D721Med (cell line): Measurements from ENCODE around the gene PRPSAP1.

Source experiments
- DNase-seq: peaks from one replicate; pipeline ENCODE4 v3.0.0; 2011; ENCODE audit warnings: low spot score; ENCODE audit not compliant: insufficient read length
- FAIRE-seq: peaks from 2 replicates; lab custom pipeline; 2011; peaks lifted over from hg19 to GRCh38; lab: Jason Lieb, UNC
- TF ChIP-seq, protein P1 (sequence below): IDR thresholded peaks from 2 replicates; pipeline ENCODE4 v1.5.1; 2012; ENCODE audit warnings: mild to moderate bottlenecking, control low read depth; ENCODE audit not compliant: insufficient read depth; ENCODE audit errors: missing control alignments

PRPSAP1 gene

DNA sequence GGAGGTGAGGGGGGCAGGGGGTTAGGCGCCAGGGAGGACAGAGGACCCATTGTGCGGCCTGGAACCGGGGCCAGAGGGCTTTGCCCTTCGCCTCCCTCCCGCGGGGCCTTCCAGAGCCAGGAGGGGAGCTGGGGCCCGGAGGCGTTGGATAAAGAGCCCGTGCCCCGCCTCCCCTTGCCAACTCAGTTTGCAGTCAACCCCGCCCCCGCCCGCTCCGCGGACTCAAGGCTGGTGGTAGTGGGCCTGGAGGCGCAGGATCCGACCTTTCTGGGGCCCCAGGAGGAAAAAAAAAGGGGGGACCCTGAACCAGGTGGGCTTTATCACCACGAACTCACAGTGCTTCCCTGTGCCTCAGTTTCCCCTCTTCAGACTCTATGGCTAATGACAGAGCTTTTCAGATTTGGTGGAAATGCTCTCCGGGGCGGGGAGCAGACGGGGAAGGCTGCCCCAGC is 28.7 kb upstream of the PRPSAP1 start:
- no peak for FAIRE-seq
- DNase-seq: no peak
- TF ChIP-seq, protein P1, sequence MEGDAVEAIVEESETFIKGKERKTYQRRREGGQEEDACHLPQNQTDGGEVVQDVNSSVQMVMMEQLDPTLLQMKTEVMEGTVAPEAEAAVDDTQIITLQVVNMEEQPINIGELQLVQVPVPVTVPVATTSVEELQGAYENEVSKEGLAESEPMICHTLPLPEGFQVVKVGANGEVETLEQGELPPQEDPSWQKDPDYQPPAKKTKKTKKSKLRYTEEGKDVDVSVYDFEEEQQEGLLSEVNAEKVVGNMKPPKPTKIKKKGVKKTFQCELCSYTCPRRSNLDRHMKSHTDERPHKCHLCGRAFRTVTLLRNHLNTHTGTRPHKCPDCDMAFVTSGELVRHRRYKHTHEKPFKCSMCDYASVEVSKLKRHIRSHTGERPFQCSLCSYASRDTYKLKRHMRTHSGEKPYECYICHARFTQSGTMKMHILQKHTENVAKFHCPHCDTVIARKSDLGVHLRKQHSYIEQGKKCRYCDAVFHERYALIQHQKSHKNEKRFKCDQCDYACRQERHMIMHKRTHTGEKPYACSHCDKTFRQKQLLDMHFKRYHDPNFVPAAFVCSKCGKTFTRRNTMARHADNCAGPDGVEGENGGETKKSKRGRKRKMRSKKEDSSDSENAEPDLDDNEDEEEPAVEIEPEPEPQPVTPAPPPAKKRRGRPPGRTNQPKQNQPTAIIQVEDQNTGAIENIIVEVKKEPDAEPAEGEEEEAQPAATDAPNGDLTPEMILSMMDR: no peak

DNA sequence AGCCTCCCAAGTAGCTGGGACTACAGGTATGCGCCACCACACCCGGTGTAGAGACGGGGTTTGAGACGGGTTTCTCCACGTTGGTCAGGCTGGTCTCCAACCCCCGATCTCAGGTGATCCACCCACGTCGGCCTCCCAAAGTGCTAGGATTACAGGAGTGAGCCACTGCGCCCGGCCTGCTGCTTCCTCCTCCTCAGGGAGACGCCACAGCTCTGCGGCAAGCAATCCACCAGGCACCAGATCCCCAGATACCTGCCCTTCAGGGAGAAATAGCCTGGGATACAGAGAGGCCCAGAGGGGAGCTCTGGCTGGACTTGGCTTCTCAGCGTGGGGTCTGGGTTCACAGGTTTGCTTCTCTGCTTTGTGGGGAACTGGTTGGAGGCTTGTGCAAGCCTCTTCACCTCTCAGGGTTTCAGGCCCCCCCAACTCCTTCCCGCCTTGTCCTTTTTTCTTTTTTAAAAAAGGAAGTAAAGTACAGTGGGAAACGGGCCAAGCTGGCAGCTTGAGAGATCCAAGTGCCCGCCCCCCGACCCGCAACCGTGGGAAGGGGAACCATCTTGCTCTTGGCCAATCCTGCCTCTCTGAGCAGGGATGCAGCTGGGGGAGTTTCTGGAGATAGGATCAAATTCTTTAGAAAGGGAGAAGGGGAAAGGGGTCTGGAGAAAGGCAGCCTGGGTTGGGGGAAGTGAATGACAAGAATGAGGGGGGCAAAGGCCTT is 28.1 kb upstream of the PRPSAP1 start:
- no peak for FAIRE-seq
- TF ChIP-seq, protein P1: no peak
- no peak for DNase-seq

DNA sequence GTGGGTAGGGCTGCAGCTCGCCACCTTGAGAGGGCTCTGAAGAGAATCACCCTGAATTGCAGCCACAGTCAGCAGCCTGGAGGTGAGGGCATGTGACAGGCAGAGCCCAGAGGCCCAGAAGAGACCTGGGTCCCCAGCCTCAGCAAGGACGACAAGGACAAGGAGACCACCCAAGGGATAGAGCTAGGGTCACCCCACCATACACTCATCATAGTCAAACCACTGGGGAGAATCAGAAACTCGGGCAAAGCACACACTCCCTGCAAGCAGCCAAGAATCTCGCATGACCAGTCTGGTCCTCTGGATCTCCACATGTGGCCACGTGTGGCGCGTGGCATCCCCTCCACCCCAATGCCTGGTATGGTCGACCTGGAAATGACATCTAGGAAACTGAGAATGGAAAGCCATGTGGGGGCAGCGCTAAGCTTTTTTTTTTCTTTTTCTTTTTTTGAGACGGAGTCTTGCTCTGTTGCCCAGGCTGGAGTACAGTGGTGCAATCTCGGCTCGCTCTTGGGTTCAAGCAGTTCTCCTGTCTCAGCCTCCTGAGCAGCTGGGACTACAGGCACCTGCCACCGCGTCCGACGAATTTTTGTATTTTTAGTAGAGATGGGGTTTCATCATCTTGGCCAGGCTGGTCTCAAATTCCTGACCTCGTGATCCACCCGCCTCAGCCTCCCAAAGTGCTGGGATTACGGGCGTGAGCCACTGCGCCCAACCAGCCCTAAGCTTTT is 26.1 kb upstream of the PRPSAP1 start:
- TF ChIP-seq, protein P1: no peak
- DNase-seq: no peak
- no peak for FAIRE-seq

DNA sequence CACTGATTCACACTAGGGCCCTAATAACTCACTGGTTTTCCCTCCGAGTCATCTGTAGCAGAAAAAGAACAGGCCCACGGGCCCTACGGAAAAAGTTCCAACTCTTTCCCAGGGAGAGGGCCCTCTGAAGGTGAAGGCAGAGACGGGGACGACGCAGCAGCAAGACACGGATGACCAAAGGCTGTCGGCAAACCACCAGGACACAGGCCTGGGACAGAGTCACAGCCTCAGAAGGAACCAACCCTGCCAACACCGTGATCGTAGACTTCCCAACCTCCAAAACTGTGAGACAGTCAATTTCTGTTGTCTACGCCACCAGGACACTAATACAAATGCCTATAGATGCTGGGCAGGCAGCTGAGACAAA is 25.5 kb upstream of the PRPSAP1 start:
- FAIRE-seq: no peak
- TF ChIP-seq, protein P1: no peak
- no peak for DNase-seq

DNA sequence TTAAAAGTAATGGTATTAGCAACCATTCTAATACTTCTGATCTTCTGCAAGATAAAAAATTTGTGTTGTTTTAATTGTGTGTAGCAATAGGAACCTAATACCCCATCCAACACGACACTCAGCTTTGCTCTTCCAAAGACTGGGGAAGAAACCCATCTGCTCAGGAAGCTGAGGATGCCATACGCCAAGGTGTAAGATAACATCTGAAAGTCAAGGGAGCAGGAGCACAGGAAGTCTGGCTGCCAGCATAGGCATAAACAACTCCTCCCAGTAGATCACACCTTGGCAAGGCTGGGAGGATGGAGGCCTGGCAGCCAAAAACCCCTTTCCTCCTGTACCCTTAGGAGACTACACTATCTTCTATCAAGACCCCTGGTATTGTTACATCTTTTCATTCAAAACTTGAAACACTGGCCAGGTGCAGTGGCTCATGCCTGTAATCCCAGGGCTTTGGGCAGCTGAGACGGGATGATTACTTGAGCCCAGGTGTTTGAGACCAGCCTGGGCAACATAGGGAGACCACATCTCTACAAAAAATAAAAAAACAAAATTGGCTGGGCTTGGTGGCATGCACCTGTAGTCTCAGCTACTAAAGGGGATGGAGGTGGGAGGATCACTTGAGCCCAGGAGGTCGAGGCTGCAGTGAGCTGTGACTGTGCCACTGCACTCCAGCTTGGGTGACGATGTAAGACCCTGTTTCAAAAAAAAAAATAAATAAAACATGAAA is 25.0 kb upstream of the PRPSAP1 start:
- TF ChIP-seq, protein P1: no peak
- FAIRE-seq: no peak
- no peak for DNase-seq

DNA sequence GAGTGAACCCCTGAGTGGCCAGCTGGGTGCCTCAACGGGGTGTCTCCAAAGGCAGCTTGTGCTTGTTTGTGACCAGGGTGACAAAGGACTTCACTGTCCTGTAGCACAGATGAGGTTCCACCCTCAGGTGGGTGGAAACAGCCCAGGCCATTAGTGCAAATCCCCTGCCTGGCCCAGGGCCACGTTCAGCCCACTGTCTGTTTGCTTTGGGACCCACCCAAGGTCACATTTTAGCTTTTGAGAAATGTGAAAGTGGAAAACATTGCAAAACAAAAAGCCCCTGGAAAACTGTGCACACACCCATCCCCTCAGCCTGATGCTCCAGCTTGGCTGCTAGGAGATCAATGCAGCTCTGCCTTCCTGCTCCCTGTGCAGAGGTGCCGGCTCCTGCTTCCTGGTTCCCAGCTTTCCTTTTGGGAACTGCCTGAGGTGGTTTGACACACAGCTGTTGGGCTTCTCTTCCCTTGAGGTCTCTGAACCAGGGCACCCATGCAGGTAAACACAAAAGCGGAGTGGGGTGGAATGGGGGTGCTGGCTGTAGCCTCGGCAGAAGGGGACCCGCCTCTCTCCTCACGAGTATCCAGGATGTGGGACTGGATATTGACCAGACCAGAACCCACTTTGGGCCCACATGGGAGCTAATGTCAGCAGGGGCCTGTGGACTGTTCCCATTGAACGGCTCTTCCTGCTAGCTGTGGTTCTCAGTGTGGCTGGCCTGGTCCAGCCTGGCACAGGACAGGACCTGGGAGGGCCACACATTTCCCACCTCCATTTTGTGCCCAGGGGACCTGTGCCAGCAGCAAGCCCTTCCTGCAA is 22.8 kb upstream of the PRPSAP1 start:
- no peak for DNase-seq
- TF ChIP-seq, protein P1: no peak
- no peak for FAIRE-seq
